Measurements from ENCODE around the gene NUP210.
"Not testable (repeated sequence)": the region's sequence is repeated elsewhere in the genome, so short reads cannot be mapped to it uniquely, and the experiment has no call there.

The NUP210 gene

GRCh38 chr3:13428678-13429077 is 8.6 kb upstream of the NUP210 start:
- DNase-seq = not testable (repeated sequence)

- DNase-seq = no peak
Observed at GRCh38 chr3:13427662-13428603, 7.8 kb upstream of the NUP210 start.

- no peak for DNase-seq
Observed at GRCh38 chr3:13426591-13426990, 6.5 kb upstream of the NUP210 start.

- DNase-seq = no peak
Observed at GRCh38 chr3:13425689-13426088, 5.6 kb upstream of the NUP210 start.

- no peak for DNase-seq
Observed at GRCh38 chr3:13424865-13425617, 4.9 kb upstream of the NUP210 start.

- no peak for DNase-seq
Observed at GRCh38 chr3:13424141-13424844, 4.2 kb upstream of the NUP210 start.

- DNase-seq = no peak
Observed at GRCh38 chr3:13420831-13421765, 976 bp upstream of the NUP210 start.

- no peak for DNase-seq
Observed at GRCh38 chr3:13419505-13420044, 547 bp downstream of the NUP210 start.

- DNase-seq = no peak
Observed at GRCh38 chr3:13417166-13417947, 2.8 kb downstream of the NUP210 start.

GRCh38 chr3:13415997-13416793 is 3.9 kb downstream of the NUP210 start:
- DNase-seq = no peak

GRCh38 chr3:13415236-13415986 is 4.7 kb downstream of the NUP210 start:
- DNase-seq = no peak

- no peak for DNase-seq
Observed at GRCh38 chr3:13414040-13414729, 5.9 kb downstream of the NUP210 start.

GRCh38 chr3:13411186-13411860 is 8.8 kb downstream of the NUP210 start:
- DNase-seq = no peak

- DNase-seq = no peak
Observed at GRCh38 chr3:13408890-13409289, 11.2 kb downstream of the NUP210 start.

GRCh38 chr3:13407926-13408325 is 12.2 kb downstream of the NUP210 start:
- no peak for DNase-seq

- DNase-seq = no peak
Observed at GRCh38 chr3:13407475-13407874, 12.6 kb downstream of the NUP210 start.

- no peak for DNase-seq
Observed at GRCh38 chr3:13406190-13406589, 13.9 kb downstream of the NUP210 start.

- DNase-seq = no peak
Observed at GRCh38 chr3:13405614-13406013, 14.5 kb downstream of the NUP210 start.
